Osteocyte (in vitro differentiated cells): ENCODE data around the gene QRICH1. TPM values are rescaled to one million over a fixed set of nuclear protein-coding genes. Genes with fewer than 3 reads are reported as not detected.

Source experiments
- DNase-seq: peaks from one replicate; pipeline ENCODE4 v3.0.0; 2021; ENCODE audit warnings: mixed read lengths; ENCODE audit not compliant: unreplicated experiment; ENCODE audit errors: extremely low spot score
- H3K27ac Mint-ChIP-seq: one replicate; pipeline ENCODE4 v1.8.0; 2021; ENCODE audit warnings: mild to moderate bottlenecking, mixed read lengths; ENCODE audit not compliant: unreplicated experiment
- H3K27me3 Mint-ChIP-seq: one replicate; pipeline ENCODE4 v1.8.0; 2021; ENCODE audit warnings: mixed read lengths; ENCODE audit not compliant: unreplicated experiment
- H3K36me3 Mint-ChIP-seq: one replicate; pipeline ENCODE4 v1.8.0; 2021; ENCODE audit warnings: mixed read lengths; ENCODE audit not compliant: unreplicated experiment
- H3K4me1 Mint-ChIP-seq: one replicate; pipeline ENCODE4 v1.8.0; 2021; ENCODE audit warnings: mixed read lengths; ENCODE audit not compliant: unreplicated experiment
- H3K4me3 Mint-ChIP-seq: one replicate; pipeline ENCODE4 v1.8.0; 2021; ENCODE audit warnings: mild to moderate bottlenecking, moderate library complexity, mixed read lengths; ENCODE audit not compliant: unreplicated experiment
- H3K9me3 Mint-ChIP-seq: one replicate; pipeline ENCODE4 v1.8.0; 2021; ENCODE audit warnings: mixed read lengths; ENCODE audit not compliant: unreplicated experiment
- total RNA-seq: library from RNA; stranded (reverse); gene quantifications from 2 replicates; pipeline ENCODE4 v1.2.1, GENCODE V29; 2021
- TF ChIP-seq, protein P1 (sequence below): fragments of 200-600 bp; sonication (generic); IDR thresholded peaks from 2 replicates; pipeline ENCODE4 v1.5.0; 2021; ENCODE audit warnings: antibody characterized with exemption, mild to moderate bottlenecking, moderate library complexity

Gene QRICH1
- total RNA-seq, 1 donor from 2014 or later: 104 TPM

DNA sequence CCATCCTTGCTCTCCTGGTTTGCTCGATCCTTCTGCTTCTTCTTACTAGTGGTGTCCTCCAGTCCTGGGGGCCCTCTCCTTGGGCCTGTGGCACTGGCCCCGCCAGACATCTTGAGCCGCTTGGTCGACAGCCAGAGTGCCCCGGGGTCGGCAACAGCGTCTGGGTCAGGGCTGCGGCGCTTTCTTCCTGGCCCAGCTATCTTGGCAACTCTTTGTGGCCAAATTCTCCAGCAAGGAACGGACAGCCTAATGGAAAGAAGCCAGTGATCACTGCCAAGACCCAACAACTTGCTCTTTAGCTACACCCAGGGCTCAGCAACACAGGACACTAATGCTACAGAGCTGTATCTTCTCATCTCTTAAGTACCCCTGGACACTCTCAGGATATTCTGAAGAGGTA, 25.2 kb upstream of the QRICH1 start:
- H3K27me3 Mint-ChIP-seq: no peaks in the 10 kb centered on the region
- H3K9me3 Mint-ChIP-seq: no peaks in the 10 kb centered on the region
- peaks cover 38% of the 10 kb centered on the region for H3K36me3 Mint-ChIP-seq
- DNase-seq: no peak
- no peak overlapping the region for H3K27ac Mint-ChIP-seq
- TF ChIP-seq, protein P1, sequence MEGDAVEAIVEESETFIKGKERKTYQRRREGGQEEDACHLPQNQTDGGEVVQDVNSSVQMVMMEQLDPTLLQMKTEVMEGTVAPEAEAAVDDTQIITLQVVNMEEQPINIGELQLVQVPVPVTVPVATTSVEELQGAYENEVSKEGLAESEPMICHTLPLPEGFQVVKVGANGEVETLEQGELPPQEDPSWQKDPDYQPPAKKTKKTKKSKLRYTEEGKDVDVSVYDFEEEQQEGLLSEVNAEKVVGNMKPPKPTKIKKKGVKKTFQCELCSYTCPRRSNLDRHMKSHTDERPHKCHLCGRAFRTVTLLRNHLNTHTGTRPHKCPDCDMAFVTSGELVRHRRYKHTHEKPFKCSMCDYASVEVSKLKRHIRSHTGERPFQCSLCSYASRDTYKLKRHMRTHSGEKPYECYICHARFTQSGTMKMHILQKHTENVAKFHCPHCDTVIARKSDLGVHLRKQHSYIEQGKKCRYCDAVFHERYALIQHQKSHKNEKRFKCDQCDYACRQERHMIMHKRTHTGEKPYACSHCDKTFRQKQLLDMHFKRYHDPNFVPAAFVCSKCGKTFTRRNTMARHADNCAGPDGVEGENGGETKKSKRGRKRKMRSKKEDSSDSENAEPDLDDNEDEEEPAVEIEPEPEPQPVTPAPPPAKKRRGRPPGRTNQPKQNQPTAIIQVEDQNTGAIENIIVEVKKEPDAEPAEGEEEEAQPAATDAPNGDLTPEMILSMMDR: no peak
- H3K4me1 Mint-ChIP-seq: peaks cover 10% of the 10 kb centered on the region
- peak overlapping the region; percentile 79 for H3K4me3 Mint-ChIP-seq

DNA sequence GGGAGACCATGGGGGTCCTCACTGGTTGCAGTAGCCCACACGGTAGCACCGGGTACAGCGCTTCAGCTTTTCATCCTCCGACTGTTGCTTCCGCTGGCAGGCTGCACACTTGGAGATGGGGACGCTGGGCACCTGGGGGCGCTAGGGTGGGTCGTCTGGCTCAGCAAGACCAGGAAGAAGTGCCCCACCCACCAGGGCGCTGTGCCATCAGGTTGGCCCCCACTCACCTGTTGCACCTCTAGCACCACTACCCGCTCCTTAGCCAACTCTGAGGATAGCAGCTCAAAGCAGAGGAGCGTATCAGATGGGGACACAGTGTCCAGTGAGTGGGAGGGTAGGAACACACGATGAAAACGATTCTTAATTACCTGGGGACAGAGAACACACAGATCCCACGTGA, 18.4 kb upstream of the QRICH1 start:
- no peaks in the 10 kb centered on the region for H3K9me3 Mint-ChIP-seq
- no peak for DNase-seq
- TF ChIP-seq, protein P1: no peak

DNA sequence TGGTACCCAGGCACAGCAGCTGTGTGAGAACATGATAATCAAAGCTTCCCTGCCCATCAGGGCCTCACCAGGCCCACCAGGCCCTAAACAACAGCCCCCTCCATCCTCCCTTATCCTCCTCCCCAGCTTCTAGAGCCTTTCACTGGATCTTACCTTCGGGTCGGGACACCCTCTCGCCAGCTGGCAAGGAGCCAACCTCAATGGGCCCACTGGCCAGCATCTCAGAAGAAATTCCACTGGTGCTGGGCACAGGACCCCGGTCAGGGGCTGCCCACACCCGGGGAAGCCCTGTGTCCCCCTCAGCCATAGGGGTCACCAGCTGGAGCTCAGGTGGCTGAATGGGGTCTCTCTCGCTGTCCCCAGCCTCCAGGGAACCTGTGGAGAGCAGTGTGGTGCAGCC, 17.5 kb upstream of the QRICH1 start:
- H3K9me3 Mint-ChIP-seq: no peaks in the 10 kb centered on the region
- no peak overlapping the region for H3K27ac Mint-ChIP-seq
- TF ChIP-seq, protein P1: no peak
- H3K27me3 Mint-ChIP-seq: no peaks in the 10 kb centered on the region
- H3K4me3 Mint-ChIP-seq: no peak overlapping the region
- H3K36me3 Mint-ChIP-seq: peaks cover 40% of the 10 kb centered on the region
- H3K4me1 Mint-ChIP-seq: no peaks in the 10 kb centered on the region
- no peak for DNase-seq

More for the DNA sequence above, 18.4 kb upstream of the QRICH1 start:
- Mint-ChIP-seq H3K27me3 (no peaks in the 10 kb centered on the region), H3K27ac (no peak overlapping the region), H3K4me3 (no peak overlapping the region), H3K4me1 (no peaks in the 10 kb centered on the region), H3K36me3 (peaks cover 43% of the 10 kb centered on the region)

DNA sequence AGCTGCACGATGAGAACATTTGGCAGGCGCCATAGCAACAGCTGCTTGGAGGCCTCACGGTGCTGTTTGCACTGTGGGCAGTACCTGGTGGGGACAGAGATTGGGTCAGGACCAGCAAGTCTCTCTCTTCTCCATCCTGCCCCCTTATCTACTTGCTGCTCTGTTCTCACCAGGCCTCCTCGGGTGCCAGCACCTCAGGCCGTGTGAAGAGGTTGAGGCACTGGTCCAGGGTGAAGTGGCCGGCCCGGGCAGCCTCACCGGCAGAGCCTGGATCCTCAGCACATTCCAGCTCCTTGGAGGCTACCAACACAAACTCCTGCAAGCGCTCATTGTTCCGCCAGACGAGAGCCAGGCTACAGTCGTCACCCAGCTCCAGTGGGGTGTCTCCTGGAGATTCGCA, 16.9 kb upstream of the QRICH1 start:
- Mint-ChIP-seq H3K4me1 (peaks cover 3% of the 10 kb centered on the region), H3K4me3 (no peak overlapping the region), H3K36me3 (peaks cover 36% of the 10 kb centered on the region), H3K27ac (no peak overlapping the region), H3K9me3 (no peaks in the 10 kb centered on the region), H3K27me3 (no peaks in the 10 kb centered on the region)
- no peak for DNase-seq
- TF ChIP-seq, protein P1: no peak

- H3K9me3 Mint-ChIP-seq: no peaks in the 10 kb centered on the region
- no peak overlapping the region for H3K27ac Mint-ChIP-seq
- H3K4me3 Mint-ChIP-seq: no peak overlapping the region
- H3K27me3 Mint-ChIP-seq: no peaks in the 10 kb centered on the region
- TF ChIP-seq, protein P1: no peak
- H3K4me1 Mint-ChIP-seq: peaks cover 22% of the 10 kb centered on the region
- no peak for DNase-seq
- H3K36me3 Mint-ChIP-seq: peaks cover 16% of the 10 kb centered on the region
These were observed 14.5 kb upstream of the QRICH1 start for GRCh38 chr3:49108346-49108745.
